ENCODE results near the gene GPR137.

The GPR137 gene

DNA sequence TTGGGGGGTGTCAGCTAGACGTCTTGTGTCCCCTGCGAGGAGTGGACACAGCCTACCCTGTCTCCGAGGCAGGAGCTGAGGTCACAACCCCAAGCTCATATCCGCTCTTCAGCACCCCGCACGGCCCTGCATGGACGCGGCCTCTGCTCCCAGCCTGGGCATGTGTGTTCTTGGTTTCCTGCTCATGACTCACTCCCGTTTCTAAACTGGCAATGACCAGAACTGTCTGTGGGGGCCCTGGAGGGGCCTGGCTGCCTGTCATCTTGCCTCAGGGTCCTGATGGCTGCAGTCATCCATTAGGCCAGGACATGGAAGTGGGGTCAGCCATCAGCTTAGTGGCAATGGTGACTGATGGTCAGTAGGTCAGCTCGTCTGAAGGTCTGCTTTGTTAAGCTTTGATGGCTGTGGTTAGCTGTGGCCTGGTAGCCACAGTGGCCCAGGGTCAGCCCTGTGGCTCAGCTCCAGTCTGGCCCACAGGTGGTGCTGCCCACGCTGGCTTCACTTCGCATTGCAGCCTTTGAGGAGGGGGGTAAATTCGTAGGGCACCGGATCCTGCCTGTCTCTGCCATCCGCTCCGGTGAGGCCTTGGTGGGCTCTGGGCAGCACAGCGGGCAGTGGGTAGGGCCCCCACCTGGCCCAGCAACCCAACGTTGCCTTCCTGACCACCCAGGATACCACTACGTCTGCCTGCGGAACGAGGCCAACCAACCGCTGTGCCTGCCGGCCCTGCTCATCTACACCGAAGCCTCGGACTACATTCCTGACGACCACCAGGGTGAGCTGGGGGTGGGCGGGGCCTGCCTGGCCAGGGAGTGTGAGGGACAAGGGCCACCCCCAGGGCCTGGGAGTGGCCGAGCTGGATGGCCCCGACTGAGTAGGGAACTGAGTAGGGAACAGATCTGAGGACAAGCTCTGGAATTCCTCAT, 22.4 kb upstream of the GPR137 start:
- DNase-seq (ENCODE audit: low read depth in 2 of 3, low spot score in 2 of 3): no peak

DNA sequence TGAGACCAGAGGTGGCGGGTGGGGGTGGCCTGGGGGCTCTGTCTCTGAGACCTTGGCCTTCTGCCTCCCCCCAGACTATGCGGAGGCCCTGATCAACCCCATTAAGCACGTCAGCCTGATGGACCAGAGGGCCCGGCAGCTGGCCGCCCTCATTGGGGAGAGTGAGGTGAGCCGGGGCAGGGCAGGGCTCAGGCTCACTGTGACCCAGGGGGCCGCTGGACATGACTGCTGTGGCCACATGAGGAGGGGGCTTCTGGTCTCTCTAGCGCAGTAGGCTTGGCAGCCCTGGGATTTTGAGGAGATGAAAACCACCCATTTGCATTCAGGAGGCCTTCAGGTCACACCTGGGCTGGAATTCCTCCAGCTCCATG, 21.7 kb upstream of the GPR137 start:
- no peak for DNase-seq (ENCODE audit: low read depth in 2 of 3, low spot score in 2 of 3)

DNA sequence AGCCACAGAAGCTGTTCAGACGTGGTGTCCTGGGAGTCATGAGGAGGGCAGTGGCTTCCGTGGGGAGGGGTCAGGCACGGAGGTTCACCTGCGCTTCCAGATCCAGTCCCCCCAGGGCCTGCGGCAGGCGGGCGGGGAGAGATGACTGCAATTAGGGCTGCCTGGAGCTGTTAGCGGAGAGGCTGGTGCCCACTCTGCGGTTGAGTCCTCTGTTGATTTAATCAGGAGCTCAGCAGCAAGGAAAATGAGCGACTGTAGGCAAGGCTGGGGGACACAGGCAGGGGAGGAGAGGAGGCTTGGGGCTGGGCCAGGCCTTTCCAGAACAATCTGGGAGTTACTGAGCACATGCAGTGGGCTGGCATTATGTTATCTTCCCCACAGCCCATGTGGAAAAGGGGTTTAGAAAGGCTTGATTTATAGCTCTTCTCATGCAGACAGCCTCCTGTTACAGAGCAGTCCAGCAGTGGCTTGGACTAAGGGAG, 21.2 kb upstream of the GPR137 start:
- no peak for DNase-seq (ENCODE audit: low read depth in 2 of 3, low spot score in 2 of 3)

DNA sequence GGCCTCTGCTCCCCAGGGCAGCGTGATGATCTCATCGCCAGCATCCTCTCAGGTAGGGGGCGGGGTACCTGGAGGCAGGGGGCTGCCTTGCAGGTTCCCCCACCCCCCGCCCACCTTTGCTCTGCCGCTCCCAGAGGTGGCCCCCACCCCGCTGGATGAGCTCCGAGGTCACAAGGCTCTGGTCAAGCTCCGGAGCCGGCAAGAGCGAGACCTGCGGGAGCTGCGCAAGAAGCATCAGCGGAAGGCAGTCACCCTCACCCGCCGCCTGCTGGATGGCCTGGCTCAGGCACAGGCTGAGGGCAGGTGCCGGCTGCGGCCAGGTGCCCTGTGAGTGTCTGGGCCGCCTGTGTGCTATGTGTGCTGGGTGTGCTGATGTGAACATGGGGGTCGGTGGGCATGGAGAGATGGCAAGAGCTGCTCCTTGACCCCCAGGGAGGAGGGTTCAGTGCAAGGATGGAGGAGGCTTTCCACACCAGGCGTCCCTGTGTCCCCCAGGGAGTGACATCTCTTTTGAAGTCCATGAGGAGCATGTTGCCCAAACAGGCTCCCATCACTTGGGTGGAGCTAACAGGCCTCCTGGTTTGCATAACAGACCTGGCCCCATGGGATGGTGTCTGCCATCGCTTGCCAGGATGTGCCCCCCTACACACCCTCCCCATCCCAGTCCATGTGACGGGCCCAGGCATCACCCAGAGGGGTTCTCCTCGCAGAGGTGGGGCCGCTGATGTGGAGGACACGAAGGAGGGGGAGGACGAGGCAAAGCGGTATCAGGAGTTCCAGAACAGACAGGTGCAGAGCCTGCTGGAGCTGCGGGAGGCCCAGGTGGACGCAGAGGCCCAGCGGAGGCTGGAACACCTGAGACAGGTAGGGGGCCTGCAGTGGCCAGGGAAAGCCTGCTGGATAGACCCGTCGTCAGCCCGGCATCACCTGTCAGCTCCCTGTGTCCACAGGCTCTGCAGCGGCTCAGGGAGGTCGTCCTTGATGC, 20.2 kb upstream of the GPR137 start:
- no peak for DNase-seq (ENCODE audit: low read depth in 2 of 3, low spot score in 2 of 3)

DNA sequence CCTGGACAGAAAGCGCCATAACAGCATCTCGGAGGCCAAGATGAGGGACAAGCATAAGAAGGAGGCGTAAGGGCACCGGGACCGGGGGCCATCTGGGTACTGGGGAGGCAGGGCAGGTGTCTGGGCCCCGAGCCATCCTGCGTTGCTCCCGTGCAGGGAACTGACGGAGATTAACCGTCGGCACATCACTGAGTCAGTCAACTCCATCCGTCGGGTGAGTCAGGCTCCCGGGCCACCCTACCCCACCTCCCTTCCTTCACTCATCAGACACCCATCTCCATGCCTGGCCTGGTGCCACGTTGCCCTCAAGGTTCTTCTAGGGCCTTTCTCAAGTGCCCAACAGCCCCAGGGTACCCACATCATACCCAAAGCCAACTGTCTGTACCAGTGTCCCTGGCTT, 19.3 kb upstream of the GPR137 start:
- no peak for DNase-seq (ENCODE audit: low read depth in 2 of 3, low spot score in 2 of 3)

DNA sequence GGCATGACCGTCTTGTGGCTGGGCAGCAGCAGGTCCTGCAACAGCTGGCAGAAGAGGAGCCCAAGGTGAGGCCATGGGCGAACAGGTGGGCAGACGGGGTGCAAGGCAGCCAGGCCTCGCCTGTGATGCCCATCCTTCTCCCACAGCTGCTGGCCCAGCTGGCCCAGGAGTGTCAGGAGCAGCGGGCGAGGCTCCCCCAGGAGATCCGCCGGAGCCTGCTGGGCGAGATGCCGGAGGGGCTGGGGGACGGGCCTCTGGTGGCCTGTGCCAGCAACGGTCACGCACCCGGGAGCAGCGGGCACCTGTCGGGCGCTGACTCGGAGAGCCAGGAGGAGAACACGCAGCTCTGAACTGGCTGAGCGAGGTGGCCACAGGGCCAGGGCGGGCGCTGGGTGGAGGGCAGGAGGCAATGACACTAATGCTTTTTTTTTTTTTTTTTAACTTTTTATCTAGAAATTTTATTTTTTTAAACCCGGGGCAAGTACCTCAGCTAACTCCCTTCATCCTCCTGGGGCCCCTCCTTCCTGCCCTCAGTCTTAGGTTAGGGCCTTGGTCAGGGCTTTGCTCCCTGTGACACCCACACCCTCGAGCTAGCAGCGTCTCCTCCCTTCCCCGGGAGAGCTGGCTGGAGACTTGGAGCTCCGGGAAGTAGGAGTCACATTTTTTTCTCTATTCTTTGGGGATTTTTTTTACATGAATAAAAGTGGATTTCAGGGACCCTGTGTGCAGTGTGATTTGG, 18.3 kb upstream of the GPR137 start:
- no peak for DNase-seq (ENCODE audit: low read depth in 2 of 3, low spot score in 2 of 3)

DNA sequence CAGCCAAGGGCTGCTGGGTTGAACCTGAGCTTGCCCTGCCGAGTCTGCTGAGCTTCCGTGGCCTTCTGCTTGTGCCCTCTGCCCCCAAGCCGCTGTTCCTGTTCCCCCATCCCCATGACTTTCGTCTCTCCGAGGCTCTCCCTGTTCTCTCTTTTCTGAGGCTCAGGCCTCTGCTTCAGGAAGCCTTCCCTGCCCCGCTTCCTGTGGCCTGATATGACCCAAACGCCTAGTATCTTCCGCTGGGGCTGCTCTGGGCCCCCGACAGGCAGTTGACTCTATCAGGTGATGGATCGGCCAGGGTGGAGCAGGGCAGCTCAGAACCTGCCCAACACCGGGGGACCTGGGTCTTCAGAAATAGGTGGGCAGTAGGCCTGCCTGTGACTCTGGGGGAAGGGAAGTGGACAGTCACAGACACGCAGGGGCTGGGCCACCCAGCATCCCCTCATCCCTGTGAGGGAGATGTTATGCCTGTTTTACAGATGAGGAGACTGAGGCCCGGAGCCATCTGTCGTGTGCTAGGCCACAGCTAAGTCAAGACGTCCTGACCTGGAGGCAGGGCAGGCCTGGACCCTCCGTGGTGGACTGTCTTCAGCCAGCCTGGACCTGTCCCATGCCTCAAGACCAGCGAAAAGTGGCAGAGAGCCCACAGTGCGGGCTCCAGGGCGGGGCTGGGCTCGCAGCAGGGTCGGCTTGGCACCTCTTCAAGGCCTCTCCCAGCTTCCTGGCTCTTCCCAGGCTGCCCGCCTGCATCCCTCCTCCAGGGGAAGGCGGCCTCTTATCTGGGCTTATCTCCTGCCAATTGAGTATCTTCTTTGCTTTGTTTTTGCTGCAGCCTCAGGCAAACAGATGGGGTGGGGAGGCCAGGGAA, 17.4 kb upstream of the GPR137 start:
- DNase-seq (ENCODE audit: low read depth in 2 of 3, low spot score in 2 of 3): no peak

DNA sequence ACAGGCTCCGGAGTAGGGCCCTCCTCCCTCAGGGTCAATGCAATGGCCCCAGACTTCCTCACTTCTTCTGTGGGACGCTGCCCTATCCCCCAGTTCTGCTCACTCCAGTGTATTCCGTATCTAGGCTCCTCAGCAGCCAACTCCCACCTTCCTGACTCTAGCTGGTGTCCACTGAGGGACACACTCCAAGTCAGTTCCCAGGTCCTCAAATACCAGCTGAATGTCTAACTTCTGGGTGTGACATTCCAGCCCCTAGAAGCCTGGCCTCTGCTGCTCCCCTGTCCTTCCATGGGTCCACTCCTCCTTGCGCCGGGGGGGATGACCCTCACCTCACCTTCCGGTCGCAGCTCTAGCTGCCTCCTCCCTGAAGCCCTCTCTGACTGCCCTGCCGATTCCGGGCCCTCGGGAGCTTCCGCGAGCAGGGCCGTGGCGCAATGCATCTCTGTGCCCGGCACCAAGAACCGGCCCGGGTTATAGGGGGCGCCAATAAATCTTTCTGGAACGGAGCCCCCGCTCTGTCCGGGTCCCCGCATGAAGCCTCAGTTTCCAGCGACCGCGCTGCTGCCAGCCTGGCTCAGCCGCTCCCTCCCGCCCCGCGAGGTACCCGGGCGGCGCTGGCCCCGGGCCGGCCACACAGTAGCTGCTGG, 16.6 kb upstream of the GPR137 start:
- DNase-seq (ENCODE audit: low read depth in 2 of 3, low spot score in 2 of 3): peak in 2 of 3 experiments; percentile 19 to 38

DNA sequence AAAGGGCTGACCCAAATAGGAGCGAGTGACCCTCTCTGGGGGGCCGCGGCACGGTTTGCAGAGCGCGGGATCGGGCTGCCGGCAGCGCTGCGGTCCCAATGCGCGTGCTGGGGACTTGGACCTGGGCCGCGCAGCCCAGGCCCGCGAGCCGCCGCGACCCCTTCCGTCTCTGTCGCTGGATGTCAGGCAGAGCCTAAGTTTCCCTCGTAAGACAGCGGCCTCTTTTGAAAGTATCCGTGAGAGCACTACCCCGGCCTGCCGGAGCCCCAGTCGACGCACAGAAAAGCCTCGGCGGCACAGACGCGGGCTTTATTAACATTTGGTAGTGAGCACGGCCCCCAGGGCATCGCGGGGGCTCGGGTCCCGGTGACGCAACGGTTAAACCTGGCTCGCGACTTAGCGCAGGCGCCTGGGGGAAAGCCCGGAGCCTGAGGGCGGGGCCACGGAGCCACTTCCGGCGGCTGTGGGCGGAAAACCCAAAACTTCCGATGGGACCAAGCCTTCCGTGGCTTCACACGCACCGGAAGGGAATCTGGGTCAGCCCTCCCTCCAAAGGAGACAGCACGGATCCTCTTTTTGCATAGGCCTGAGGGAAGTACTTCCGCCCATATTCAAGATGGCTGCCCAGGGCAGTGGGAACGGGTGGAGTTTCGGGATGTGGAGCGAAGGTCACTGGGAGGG, 16.0 kb upstream of the GPR137 start:
- peak; percentile 89 to 98 (median 96) for DNase-seq (ENCODE audit: low read depth in 2 of 3, low spot score in 2 of 3)

DNA sequence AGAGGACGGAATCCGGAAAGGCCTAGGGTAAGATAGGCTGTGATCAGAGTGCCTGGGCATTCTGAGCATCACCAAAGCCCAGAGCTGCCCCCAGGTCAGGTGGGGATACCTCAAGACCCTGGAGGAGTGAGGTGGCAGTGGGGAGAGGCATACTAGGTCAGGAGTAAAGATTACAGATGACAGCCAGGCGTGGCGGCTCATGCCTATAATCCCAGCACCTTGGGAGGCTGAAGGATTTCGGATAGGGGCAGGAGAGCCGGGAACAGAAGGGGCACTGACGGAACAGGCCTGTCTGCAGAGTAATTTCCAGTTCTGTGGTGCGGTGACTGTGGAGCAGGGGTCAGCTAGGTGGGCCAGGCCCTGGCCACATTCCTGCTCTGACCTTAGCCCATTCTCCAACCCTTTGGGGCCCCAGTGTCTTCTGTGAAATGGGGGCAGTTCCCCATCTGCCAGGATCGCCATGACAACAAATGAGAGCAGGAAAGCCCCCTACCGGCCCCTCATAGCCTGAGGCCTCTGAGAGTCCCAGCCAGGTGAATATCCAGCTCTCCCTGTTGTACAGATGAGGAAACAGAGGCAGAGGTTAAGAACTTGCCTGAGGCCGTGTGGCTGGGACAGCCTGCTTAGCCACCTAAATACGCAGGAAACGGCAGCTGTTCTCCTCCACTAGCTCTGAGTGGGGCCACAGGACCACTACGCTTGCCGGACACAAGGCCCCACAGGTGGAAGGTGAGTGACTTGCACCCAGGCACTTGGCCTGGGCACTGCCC, 10.4 kb upstream of the GPR137 start:
- no peak for DNase-seq (ENCODE audit: low read depth in 2 of 3, low spot score in 2 of 3)

DNA sequence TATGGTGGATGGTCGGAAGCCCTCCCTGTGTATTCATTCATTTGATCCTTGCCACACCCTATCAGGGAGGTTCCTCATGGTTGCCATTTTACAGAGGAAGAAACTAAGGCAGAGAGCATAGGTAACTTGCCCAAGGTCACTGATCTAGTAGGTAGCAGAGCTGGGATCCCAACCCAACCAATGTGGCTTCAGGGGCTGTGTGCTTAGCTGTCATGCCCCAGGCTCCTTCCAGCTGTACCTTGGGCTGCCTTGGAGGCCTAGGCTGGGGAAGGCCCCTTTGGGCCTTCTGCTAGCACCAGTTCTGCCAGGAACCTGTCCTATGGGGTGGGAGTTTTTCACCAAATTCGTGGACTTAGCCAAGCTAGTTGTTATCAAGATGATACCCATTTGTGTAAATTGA, 9.8 kb upstream of the GPR137 start:
- no peak for DNase-seq (ENCODE audit: low read depth in 2 of 3, low spot score in 2 of 3)

DNA sequence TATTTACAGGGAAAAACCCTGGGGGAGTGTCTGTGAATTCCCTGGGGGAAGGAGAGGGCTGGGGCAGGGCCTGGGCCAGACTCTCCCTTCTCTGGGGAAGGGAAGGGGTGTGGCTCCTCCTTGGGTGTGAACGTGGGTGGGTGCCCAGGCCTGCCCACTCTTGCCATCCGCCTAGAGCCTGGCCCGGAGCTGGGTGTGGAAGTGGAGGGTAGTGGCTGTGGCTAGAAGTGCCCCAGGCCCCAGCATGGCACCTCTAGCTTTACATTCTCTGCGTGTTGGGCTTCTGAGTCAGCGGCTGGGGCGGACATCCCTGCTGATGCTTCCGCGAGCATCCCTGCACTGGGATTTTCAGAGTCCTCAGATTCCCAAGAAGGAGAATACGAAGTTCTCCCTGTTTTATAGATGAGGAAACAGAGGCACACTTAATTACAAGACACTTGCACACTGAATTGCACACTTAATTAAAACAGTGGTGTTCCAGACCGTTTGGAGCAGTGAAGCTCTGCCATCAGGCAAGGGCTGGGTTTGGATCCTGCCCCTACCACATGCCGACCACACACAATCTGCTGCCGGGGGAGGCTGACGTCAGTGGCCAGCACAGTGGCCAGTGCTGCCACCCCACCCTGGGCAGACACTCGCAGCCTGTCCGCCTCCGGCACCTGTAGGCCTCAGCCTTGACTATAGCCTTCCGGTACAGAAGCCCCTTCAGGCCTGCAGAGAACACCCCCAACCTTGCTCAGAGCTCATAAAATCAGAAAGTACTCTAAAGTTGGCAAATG, 8.8 kb upstream of the GPR137 start:
- DNase-seq (ENCODE audit: low read depth in 2 of 3, low spot score in 2 of 3): no peak

DNA sequence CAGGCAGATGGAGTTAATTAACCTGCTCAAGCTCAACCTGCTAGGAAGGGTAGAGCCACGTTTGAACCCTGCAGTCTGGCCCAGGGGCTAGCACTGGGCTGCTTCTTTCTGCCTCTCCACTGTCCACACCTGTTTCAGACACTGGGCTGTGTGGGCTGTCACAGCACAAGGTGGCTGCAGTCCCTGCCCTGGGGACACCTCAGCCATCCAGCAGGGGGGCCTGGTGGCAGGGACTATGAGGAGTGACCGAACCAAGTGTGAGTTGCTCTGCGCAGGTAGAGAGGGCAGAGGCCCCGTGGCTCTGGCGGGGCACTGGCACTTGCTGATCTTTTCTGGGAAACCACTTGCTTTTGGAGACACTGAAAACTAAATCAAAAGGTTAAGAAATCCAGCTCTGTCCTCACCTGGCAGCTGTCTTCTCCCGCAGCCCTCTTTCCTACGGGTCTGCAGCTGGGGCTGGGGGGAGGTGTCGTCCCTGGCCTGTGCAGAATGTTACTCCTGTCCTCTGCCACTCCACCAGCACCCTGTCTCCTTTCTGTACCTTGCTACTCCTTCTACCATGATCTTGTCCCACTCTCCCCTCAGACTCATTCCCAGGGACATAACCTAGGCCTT, 7.0 kb upstream of the GPR137 start:
- no peak for DNase-seq (ENCODE audit: low read depth in 2 of 3, low spot score in 2 of 3)

DNA sequence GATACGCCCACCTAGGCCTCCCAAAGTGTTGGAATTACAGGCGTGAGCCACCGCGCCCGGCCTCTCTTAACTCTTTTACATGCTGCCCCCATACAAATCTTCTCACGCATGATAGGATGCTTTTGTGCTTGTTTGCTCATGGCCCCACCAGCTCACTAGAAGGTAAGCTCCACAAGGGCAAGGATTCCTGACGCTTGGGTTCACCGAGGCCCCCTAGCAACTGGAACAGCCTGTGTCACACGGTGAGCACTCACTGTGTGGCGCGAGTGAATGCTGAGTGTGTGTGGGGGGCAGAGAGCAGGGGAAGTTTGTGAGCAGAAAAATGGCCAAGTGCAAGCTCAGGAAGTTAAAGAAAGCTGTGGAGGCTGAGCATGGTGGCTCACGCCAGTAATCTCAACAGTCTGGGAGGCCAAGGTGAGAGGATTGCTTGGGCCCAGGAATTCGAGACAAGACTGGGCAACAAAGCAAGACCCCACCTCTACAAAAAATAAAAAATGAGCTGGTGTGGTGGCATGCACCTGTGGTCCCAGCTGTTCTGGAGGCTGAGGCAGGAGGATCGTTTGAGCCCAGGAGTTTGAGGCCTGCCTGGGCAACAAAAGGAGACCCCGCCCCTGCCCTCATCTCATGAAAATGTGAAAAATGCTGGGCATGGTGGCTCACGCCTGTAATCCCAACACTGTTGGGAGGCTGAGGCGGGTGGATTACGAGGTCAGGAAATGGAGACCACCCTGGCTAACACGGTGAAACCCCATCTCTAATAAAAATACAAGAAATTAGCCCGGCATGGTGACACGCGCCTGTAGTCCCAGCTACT, 3.5 kb upstream of the GPR137 start:
- no peak for DNase-seq (ENCODE audit: low read depth in 2 of 3, low spot score in 2 of 3)

DNA sequence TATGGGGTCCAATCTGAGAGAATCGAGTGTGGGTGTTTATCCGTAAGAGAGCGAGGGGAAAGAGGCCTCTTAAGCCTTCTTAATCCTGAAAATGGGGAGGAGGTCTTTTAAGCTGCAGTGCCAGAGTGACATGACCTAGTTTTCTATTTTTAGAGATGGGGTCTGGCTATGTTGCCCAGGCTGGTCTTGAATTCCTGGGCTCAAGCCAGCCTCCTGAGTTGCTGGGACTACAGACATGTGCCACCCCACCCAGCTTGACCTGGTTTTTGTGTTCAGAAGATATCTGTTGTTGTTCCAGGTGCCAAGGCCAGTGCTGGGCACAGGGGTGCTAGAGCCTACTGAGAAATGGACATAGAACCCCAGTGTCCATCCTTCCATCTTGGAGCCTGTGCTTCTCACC, 2.6 kb upstream of the GPR137 start:
- DNase-seq (ENCODE audit: low read depth in 2 of 3, low spot score in 2 of 3): no peak

Measured in activated CD8-positive, alpha-beta memory T cell treated with anti-CD3 and anti-CD28 coated beads for 48 hours (primary cell).